ENCODE measurements around the gene CERS1.

DNA sequence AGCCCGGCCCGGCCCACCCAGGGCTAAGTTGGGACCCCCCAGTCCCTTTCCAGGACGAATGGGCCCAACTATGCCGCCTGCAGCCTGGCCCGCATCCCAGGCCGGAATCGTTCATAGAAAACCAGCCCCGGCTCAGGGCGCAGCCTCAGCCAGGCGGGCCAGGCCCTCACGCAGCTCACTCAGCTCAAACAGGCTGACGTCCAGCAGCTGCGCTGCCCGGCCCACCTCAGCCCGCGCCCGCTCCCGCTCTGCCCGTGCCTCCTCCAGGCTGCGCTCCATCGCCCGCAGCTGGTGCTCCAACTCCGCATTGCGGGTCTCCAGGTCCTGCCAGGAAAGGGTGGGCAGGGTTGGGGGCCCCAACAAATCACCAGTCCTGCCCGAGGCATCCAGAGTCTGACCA, 33.4 kb upstream of the CERS1 start:
- TF ChIP-seq YY1 (IDR thresholded peaks at IDR 0.05; ENCODE audit: insufficient read depth, insufficient read length) (no peak), SUZ12 (IDR thresholded peaks at IDR 0.05; ENCODE audit: extremely low read depth, insufficient read depth, insufficient read length) (no peak)

Data from NT2/D1 (cell line).